H1 (cell line): Measurements from ENCODE around the gene FANCL. TPM values are rescaled to one million over a fixed set of nuclear protein-coding genes. Genes with fewer than 3 reads are reported as not detected.

Experiments used
- CTCF ChIA-PET: fragments of 300-600 bp; sonication (Branson Sonifier 250); formaldehyde crosslinking; loops from one replicate; lab custom pipeline; 2021; ENCODE audit not compliant: partially characterized antibody; lab: Charles Lee
- POLR2A ChIA-PET: fragments of 300-600 bp; sonication (Branson Sonifier 250); formaldehyde crosslinking; loops from one replicate; lab custom pipeline; 2021; ENCODE audit warnings: inconsistent platforms; ENCODE audit not compliant: partially characterized antibody; lab: Charles Lee
- DNase-seq, 2 experiments: peaks; one replicate each; pipeline versions ENCODE4 v3.0.0 to v3.0.0-alpha.2; 2010 to 2022; ENCODE audit warnings: low spot score in 2 of 2, low read depth in 1 of 2, mixed read lengths in 1 of 2
- FAIRE-seq: peaks from 2 replicates; lab custom pipeline; 2011; peaks lifted over from hg19 to GRCh38; lab: Jason Lieb, UNC
- H2AFZ ChIP-seq: 2 replicates; pipeline ENCODE4 v1.8.1; 2012; ENCODE audit warnings: low read length, inconsistent platforms
- H2AK5ac ChIP-seq: 2 replicates; pipeline ENCODE4 v1.6.1; 2013; ENCODE audit warnings: low read depth, low read length
- H2BK120ac ChIP-seq: replicated peaks from 2 replicates; pipeline ENCODE3; 2013; ENCODE audit warnings: low read depth, low read length, inconsistent platforms
- H2BK12ac ChIP-seq: 2 replicates; pipeline ENCODE4 v1.6.1; 2013; ENCODE audit warnings: low read depth, low read length
- H2BK15ac ChIP-seq: 2 replicates; pipeline ENCODE4 v1.6.1; 2013; ENCODE audit warnings: low read length
- H2BK20ac ChIP-seq: 2 replicates; pipeline ENCODE4 v1.6.1; 2013; ENCODE audit warnings: low read length
- H2BK5ac ChIP-seq: 2 replicates; pipeline ENCODE4 v1.6.1; 2013; ENCODE audit warnings: low read depth, low read length
- H3K14ac ChIP-seq: 2 replicates; pipeline ENCODE4 v1.6.1; 2013; ENCODE audit warnings: inconsistent platforms; ENCODE audit not compliant: insufficient read length
- H3K18ac ChIP-seq: 2 replicates; pipeline ENCODE4 v1.6.1; 2013; ENCODE audit warnings: low read length; ENCODE audit errors: extremely low read depth
- H3K23ac ChIP-seq: 2 replicates; pipeline ENCODE4 v1.6.1; 2013; ENCODE audit warnings: inconsistent platforms; ENCODE audit not compliant: insufficient read length
- H3K23me2 ChIP-seq: 2 replicates; pipeline ENCODE4 v1.6.1; 2013; ENCODE audit warnings: low read depth, low read length
- H3K27ac ChIP-seq: 2 replicates; pipeline ENCODE4 v1.6.1; 2011; ENCODE audit warnings: low read depth, low read length, inconsistent platforms
- H3K27me3 ChIP-seq, 4 experiments: replicated peaks in 1 of 4; 1 replicate in 1 of 4; 2 replicates in 3 of 4; pipeline versions ENCODE4 v1.6.1 to v1.8.1; 2011 to 2013; ENCODE audit warnings: low read length in 3 of 4, mild to moderate bottlenecking in 3 of 4, inconsistent platforms in 2 of 4, mixed read lengths in 2 of 4, moderate library complexity in 1 of 4; ENCODE audit not compliant: control insufficient read depth in 3 of 4, insufficient read depth in 3 of 4; ENCODE audit errors: extremely low read depth in 1 of 4
- H3K36me3 ChIP-seq, 4 experiments: 2 replicates each; pipeline versions ENCODE4 v1.6.1 to v1.8.1; 2011 to 2013; ENCODE audit warnings: mild to moderate bottlenecking in 4 of 4, low read length in 3 of 4, moderate library complexity in 2 of 4, control low read depth in 1 of 4, inconsistent platforms in 1 of 4; ENCODE audit not compliant: insufficient read depth in 4 of 4, control insufficient read depth in 2 of 4
- H3K4ac ChIP-seq: replicated peaks from 2 replicates; pipeline ENCODE3; 2013; ENCODE audit warnings: low read length, low read depth, mixed read lengths, inconsistent platforms; ENCODE audit not compliant: insufficient read length
- H3K4me1 ChIP-seq, 4 experiments: replicated peaks in 1 of 4; 1 replicate in 1 of 4; 2 replicates in 3 of 4; pipeline versions ENCODE4 v1.6.1 to v1.8.1; 2011 to 2013; ENCODE audit warnings: low read length in 3 of 4, inconsistent platforms in 2 of 4, mixed read lengths in 1 of 4; ENCODE audit not compliant: insufficient read depth in 4 of 4, control insufficient read depth in 3 of 4
- H3K4me2 ChIP-seq, 2 experiments: 2 replicates each; pipeline versions ENCODE4 v1.6.1 to v1.8.1; 2011 to 2013; ENCODE audit warnings: low read depth in 2 of 2, low read length in 2 of 2, control low read depth in 1 of 2, inconsistent platforms in 1 of 2, mild to moderate bottlenecking in 1 of 2; ENCODE audit not compliant: insufficient read depth in 1 of 2
- H3K4me3 ChIP-seq, 4 experiments: fragments of 200-600, 300-600 bp in 1 of 4; sonication (generic), shearing (Covaris generic), sonication (Bioruptor Twin) in 1 of 4; 2 replicates each; pipeline versions ENCODE4 v1.5.1 to v1.8.1; 2011 to 2016; ENCODE audit warnings: low read length in 4 of 4, low read depth in 3 of 4, control low read depth in 2 of 4, inconsistent platforms in 2 of 4, mild to moderate bottlenecking in 2 of 4, mixed read lengths in 1 of 4, moderate library complexity in 1 of 4; ENCODE audit not compliant: insufficient read depth in 2 of 4; ENCODE audit errors: extremely low read depth in 1 of 4
- H3K56ac ChIP-seq: replicated peaks from 2 replicates; pipeline ENCODE3; 2013; ENCODE audit warnings: low read depth, mild to moderate bottlenecking, mixed read lengths, low read length, inconsistent platforms; ENCODE audit not compliant: insufficient read length
- H3K79me1 ChIP-seq: 2 replicates; pipeline ENCODE4 v1.6.1; 2013; ENCODE audit warnings: low read depth, low read length, control low read depth
- H3K79me2 ChIP-seq, 2 experiments: 2 replicates each; pipeline versions ENCODE4 v1.6.1 to v1.8.1; 2012 to 2013; ENCODE audit warnings: low read length in 2 of 2, mild to moderate bottlenecking in 2 of 2, inconsistent platforms in 1 of 2; ENCODE audit not compliant: insufficient read depth in 2 of 2, control insufficient read depth in 1 of 2
- H3K9ac ChIP-seq, 4 experiments: replicated peaks in 1 of 4; 1 replicate in 1 of 4; 2 replicates in 3 of 4; pipeline versions ENCODE4 v1.6.1 to v1.8.1; 2011 to 2013; ENCODE audit warnings: low read depth in 3 of 4, low read length in 3 of 4, control low read depth in 2 of 4, mild to moderate bottlenecking in 2 of 4, moderate library complexity in 2 of 4, inconsistent platforms in 1 of 4; ENCODE audit errors: extremely low read depth in 1 of 4
- H3K9me3 ChIP-seq, 2 experiments: 2 replicates each; pipeline versions ENCODE4 v1.6.1 to v1.8.1; 2012 to 2013; ENCODE audit warnings: mild to moderate bottlenecking in 2 of 2, moderate library complexity in 2 of 2, control low read depth in 1 of 2, inconsistent platforms in 1 of 2, low read depth in 1 of 2, low read length in 1 of 2, mixed read lengths in 1 of 2; ENCODE audit not compliant: insufficient read depth in 2 of 2
- H4K20me1 ChIP-seq, 2 experiments: replicated peaks in 1 of 2; 2 replicates each; pipeline versions ENCODE3 to v1.8.1; 2011 to 2013; ENCODE audit warnings: inconsistent platforms in 2 of 2, low read length in 2 of 2, mild to moderate bottlenecking in 1 of 2; ENCODE audit not compliant: insufficient read depth in 2 of 2, control insufficient read depth in 1 of 2
- H4K5ac ChIP-seq: 2 replicates; pipeline ENCODE4 v1.6.1; 2013; ENCODE audit warnings: low read length, low read depth, mixed read lengths, inconsistent platforms; ENCODE audit not compliant: insufficient read length
- H4K8ac ChIP-seq: 2 replicates; pipeline ENCODE4 v1.8.0; 2013; ENCODE audit warnings: mild to moderate bottlenecking, moderate library complexity, low read length, inconsistent platforms; ENCODE audit not compliant: insufficient read depth; ENCODE audit errors: extremely low read depth
- H4K91ac ChIP-seq: replicated peaks from 2 replicates; pipeline ENCODE3; 2013; ENCODE audit warnings: low read length, mixed read lengths, inconsistent platforms; ENCODE audit not compliant: insufficient read length
- CEBPB ChIP-seq: IDR thresholded peaks from 2 replicates; pipeline ENCODE4 v1.6.1; 2012; ENCODE audit warnings: low read depth, low read length
- MAFK ChIP-seq: IDR thresholded peaks from 2 replicates; pipeline ENCODE4 v1.6.1; 2012; ENCODE audit warnings: low read depth, mild to moderate bottlenecking, improper control_type of control experiment, low read length
- RAD21 ChIP-seq, 2 experiments: IDR thresholded peaks in 1 of 2; conservative IDR thresholded peaks in 1 of 2; 2 replicates each; pipeline ENCODE4 v1.6.1; 2011; ENCODE audit warnings: low read depth in 2 of 2, low read length in 2 of 2, improper control_type of control experiment in 1 of 2, inconsistent platforms in 1 of 2, mild to moderate bottlenecking in 1 of 2, moderate library complexity in 1 of 2
- USF2 ChIP-seq: IDR thresholded peaks from 2 replicates; pipeline ENCODE4 v1.6.1; 2011; ENCODE audit warnings: low read length, improper control_type of control experiment
- ZNF274 ChIP-seq: IDR thresholded peaks from 2 replicates; pipeline ENCODE4 v1.7.0; 2012; ENCODE audit warnings: low read length, borderline replicate concordance; ENCODE audit errors: extremely low read depth
- WGBS, 2 experiments: shearing (Covaris generic) in 1 of 2; methylation state at CpG; one replicate each; pipeline versions ENCODE4 v1.1.6 to v1.1.7; 2013 to 2015; ENCODE audit warnings: low lambda C conversion rate in 2 of 2, mixed read lengths in 2 of 2, inconsistent platforms in 1 of 2, low coverage in 1 of 2, missing lambda C conversion rate in 1 of 2; ENCODE audit not compliant: insufficient replicate concordance in 2 of 2, insufficient coverage in 1 of 2, insufficient read length in 1 of 2; ENCODE audit errors: extremely low coverage in 1 of 2, missing lambda C conversion rate in 1 of 2; 5-methylcytosine and 5-hydroxymethylcytosine counted together
- polyA plus RNA-seq, 7 experiments: library from polyadenylated mRNA; depleted of rRNA in 3 of 7; stranded (reverse) in 5 of 7; unstranded in 2 of 7; fragments of >200 nt in 5 of 7; fragments of 200-250 nt in 2 of 7; gene quantifications; 1 replicate in 5 of 7; 2 replicates in 1 of 7; 4 replicates in 1 of 7; pipeline versions ENCODE4 v1.2.1 to v1.2.3, GENCODE V29; 2011 to 2013; ENCODE audit warnings: missing spikeins in 2 of 7, mixed read lengths in 2 of 7
- total RNA-seq: library from RNA; stranded (reverse); fragmentation: NEBNext Ultra II Directional; extraction: Animal tissue kit (Norgen Biotek cat#: 25700); gene quantifications from 2 replicates; pipeline ENCODE4 v1.2.1, GENCODE V29; 2021

The FANCL gene
- total and polyA plus RNA-seq, 2 of the 8 experiments (the other 6 are each of a cell fraction or from before 2014, with no cell fraction given) = 38.7 to 55.9 TPM

GRCh38 chr2:58186501-58186900 is 54.6 kb downstream of the FANCL start:
- WGBS, 2 experiments = 73% methylated on average over 4 of the region's 4 CpGs; no CpG with 5 or more reads in 1 of the 2 experiments
- Histone ChIP-seq H2BK12ac (no peak overlapping the region), H4K5ac (no peak overlapping the region), H2AFZ (no peak overlapping the region), H3K4me3 (no peak overlapping the region), H3K36me3 (peaks cover 0 to 22% (median 8%) of the 10 kb centered on the region in 4 experiments; a peak in 6 of 8 replicates), H3K9me3 (no peaks in the 10 kb centered on the region), H3K27me3 (no peaks in the 10 kb centered on the region), H3K9ac (no peak overlapping the region), H2AK5ac (no peak overlapping the region), H3K23ac (no peak overlapping the region), H2BK15ac (no peak overlapping the region), H3K79me1 (no peaks in the 10 kb centered on the region), H4K8ac (no peak overlapping the region), H4K91ac (no peak overlapping the region), H2BK5ac (no peak overlapping the region), H2BK20ac (no peak overlapping the region), H3K18ac (no peak overlapping the region), H3K4me1 (no peaks in the 10 kb centered on the region), H2BK120ac (no peak overlapping the region), H4K20me1 (no peaks in the 10 kb centered on the region), H3K27ac (no peak overlapping the region), H3K23me2 (no peaks in the 10 kb centered on the region), H3K4me2 (no peak overlapping the region), H3K79me2 (no peaks in the 10 kb centered on the region), H3K14ac (no peak overlapping the region), H3K4ac (no peak overlapping the region), H3K56ac (no peak overlapping the region)
- FAIRE-seq (no peak), DNase-seq (no peak)
- TF ChIP-seq USF2 (no peak), CEBPB (no peak), MAFK (no peak), RAD21 (IDR thresholded peaks at IDR 0.05 in 1 of 2, conservative IDR thresholded peaks at IDR 0.05 in 1 of 2; ENCODE audit: low read depth in 2 of 2, low read length in 2 of 2) (no peak), ZNF274 (no peak)
- POLR2A ChIA-PET = interaction anchor here (1.4 kb wide), 1 partner anchor 44 kb away, joined by 3 read pairs; no protein-coding TSS in a partner anchor
- CTCF ChIA-PET = no interaction called here
